ENCODE data around the gene RASSF3.

The RASSF3 gene

GRCh38 chr12:64582862-64583261, 27.4 kb upstream of the RASSF3 start:
- TF ChIP-seq GATA2 (IDR thresholded peaks at IDR 0.05; ENCODE audit: low read depth, low read length) (no peak), GATA3 (IDR thresholded peaks at IDR 0.05; ENCODE audit: low read depth, low read length) (no peak)

DNA sequence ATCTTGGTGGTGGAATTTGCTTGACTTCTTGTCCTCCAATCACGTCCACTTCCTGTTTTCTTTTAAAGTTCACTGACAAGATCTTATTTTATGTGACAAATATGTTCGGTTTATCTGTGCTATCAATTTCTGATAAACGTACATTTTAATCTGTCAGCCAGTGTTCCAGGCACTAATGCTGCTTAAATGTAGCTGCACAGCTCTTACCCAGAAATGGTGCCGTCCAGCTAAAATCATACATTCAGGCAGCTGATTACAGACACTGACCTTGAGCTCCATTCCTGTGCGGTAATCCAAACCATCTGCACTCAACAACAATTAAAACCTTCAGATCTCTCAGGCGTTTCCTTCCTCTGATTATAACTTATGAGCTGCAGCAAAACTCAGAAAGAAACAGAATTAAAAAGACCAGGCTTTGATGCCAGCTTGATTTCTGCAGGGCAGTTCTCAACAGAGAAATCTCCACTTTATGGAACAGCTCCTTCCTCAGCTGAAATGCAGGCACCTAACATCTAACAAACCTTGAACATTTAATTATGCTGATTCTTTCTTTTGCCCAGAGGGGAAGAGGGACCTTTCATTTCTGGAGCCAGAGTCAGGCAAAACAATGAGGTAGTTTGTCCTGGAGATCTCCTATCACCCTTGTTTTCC, 26.4 kb upstream of the RASSF3 start:
- TF ChIP-seq GATA2 (IDR thresholded peaks at IDR 0.05; ENCODE audit: low read depth, low read length) (peak; percentile 41), GATA3 (IDR thresholded peaks at IDR 0.05; ENCODE audit: low read depth, low read length) (peak; percentile 61)

GRCh38 chr12:64585104-64585503, 25.2 kb upstream of the RASSF3 start:
- TF ChIP-seq GATA2 (IDR thresholded peaks at IDR 0.05; ENCODE audit: low read depth, low read length) (no peak), GATA3 (IDR thresholded peaks at IDR 0.05; ENCODE audit: low read depth, low read length) (no peak)

DNA sequence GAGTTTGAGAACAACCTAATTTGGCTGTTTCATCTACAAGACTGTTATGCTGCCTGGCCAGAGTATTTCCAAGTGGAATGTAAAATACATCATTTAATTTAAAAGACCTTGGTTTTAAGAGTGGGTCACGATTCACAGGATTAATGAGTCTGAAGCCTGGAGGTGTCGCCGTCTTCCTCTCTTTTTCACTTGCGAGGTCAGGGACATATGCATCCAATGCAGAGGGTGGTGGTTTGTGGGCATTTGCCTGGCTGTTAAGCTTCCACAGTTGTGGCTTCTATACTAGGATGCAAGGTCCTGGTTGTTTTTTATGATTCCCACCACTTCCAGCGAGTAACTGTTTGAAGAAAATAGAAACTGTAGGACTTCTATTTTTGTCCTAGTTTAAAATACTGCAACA, 22.8 kb upstream of the RASSF3 start:
- no peak for TF ChIP-seq GATA3 (IDR thresholded peaks at IDR 0.05; ENCODE audit: low read depth, low read length)
- no peak for TF ChIP-seq GATA2 (IDR thresholded peaks at IDR 0.05; ENCODE audit: low read depth, low read length)

DNA sequence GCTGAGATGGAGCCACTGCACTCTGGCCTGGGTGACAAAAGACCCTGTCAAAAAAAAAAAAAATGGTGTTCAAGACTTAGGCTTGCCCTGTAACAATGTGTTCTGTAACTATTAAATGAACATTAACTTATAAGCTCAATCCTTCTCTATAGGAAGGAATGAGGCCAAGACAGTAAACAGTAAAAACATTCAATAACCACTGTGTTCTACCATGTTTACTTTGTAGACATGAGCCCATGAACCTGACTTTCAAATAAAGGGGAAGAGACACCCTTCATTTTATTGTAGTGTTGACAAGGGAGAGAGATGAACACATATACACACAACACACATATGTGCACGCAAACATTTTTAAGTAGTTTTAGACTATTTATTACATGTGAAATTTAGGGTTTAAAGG, 20.1 kb upstream of the RASSF3 start:
- TF ChIP-seq GATA3 (IDR thresholded peaks at IDR 0.05; ENCODE audit: low read depth, low read length) (no peak), GATA2 (IDR thresholded peaks at IDR 0.05; ENCODE audit: low read depth, low read length) (no peak)

- TF ChIP-seq GATA2 (IDR thresholded peaks at IDR 0.05; ENCODE audit: low read depth, low read length) (no peak), GATA3 (IDR thresholded peaks at IDR 0.05; ENCODE audit: low read depth, low read length) (no peak)
Observed at GRCh38 chr12:64595863-64596793, 14.2 kb upstream of the RASSF3 start.

- TF ChIP-seq GATA3 (IDR thresholded peaks at IDR 0.05; ENCODE audit: low read depth, low read length), result no peak
- TF ChIP-seq GATA2 (IDR thresholded peaks at IDR 0.05; ENCODE audit: low read depth, low read length), result peak; percentile 11; the same call in 1 of the 2 replicates
Observed at GRCh38 chr12:64598831-64599230, 11.5 kb upstream of the RASSF3 start.

DNA sequence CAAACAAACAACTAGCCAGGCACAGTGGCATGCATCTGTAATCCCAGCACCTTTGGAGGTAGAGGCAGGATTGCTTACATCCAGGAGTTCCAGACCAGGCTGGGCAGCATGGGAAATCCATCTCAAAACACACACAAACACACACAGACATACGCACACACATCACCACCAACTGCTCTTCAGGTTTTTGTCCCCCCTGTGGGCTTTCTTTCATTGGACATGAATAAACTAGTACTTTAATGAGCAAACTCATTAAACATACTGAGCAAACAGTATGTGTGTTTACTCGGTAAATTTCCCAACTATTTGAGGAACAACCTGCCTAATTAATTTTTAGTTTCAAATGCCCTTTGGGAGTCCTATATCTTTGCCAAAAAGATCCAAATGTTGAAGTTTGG, 10.1 kb upstream of the RASSF3 start:
- TF ChIP-seq GATA2 (IDR thresholded peaks at IDR 0.05; ENCODE audit: low read depth, low read length) (no peak), GATA3 (IDR thresholded peaks at IDR 0.05; ENCODE audit: low read depth, low read length) (no peak)

DNA sequence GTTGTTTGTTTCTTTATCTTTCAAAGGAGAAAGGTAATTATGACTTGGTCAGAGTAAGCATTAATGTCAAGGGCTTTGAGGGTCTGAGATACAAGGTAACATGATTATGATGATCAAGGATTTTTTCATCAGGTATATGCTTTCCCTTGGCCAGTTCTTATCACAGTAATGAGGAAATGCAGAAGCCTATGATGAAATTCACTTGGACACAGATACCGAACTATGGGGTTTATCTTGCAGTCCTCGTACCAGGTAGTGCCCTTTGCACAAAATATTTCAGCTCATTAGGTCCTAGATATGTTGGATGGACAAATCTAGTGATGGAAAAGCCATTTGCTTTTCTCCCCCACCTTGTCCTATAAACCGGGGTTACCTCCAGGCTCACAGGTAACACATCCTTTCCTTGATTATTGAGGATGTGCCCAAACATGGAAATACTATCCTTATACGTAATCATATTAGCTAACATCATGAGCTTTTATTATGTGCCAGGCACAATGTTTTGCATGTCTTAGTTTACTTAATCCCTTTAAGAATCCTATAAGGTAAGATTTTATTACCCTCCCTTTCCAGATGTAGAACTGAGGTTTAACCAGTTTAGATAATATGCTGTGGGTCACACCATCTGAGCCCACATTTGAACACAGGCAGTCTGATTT, 7.0 kb upstream of the RASSF3 start:
- TF ChIP-seq GATA2 (IDR thresholded peaks at IDR 0.05; ENCODE audit: low read depth, low read length), result no peak

- TF ChIP-seq GATA2 (IDR thresholded peaks at IDR 0.05; ENCODE audit: low read depth, low read length) (no peak), GATA3 (IDR thresholded peaks at IDR 0.05; ENCODE audit: low read depth, low read length) (no peak)
Observed at GRCh38 chr12:64608901-64609535, 1.3 kb upstream of the RASSF3 start.

GRCh38 chr12:64609536-64610078, 688 bp upstream of the RASSF3 start:
- TF ChIP-seq GATA2 (IDR thresholded peaks at IDR 0.05; ENCODE audit: low read depth, low read length) (peak; percentile 84), GATA3 (IDR thresholded peaks at IDR 0.05; ENCODE audit: low read depth, low read length) (peak; percentile 54)

- TF ChIP-seq GATA2 (IDR thresholded peaks at IDR 0.05; ENCODE audit: low read depth, low read length), result no peak
- TF ChIP-seq GATA3 (IDR thresholded peaks at IDR 0.05; ENCODE audit: low read depth, low read length), result no peak
Observed at GRCh38 chr12:64610660-64611340, 505 bp downstream of the RASSF3 start.

Data from SH-SY5Y (cell line).